GM12864 (cell line): ENCODE results near the gene PHOSPHO1.

Source experiments
- DNase-seq: peaks from one replicate; pipeline ENCODE4 v3.0.0-alpha.2; 2011; ENCODE audit warnings: low read depth
- H3K4me3 ChIP-seq: 2 replicates; pipeline ENCODE4 v1.5.1; 2011; ENCODE audit warnings: mild to moderate bottlenecking, low read depth, low read length, control low read depth
- CTCF ChIP-seq: IDR thresholded peaks from 2 replicates; pipeline ENCODE4 v1.5.1; 2011; ENCODE audit warnings: low read depth, mild to moderate bottlenecking, moderate library complexity, low read length, control low read depth, inconsistent platforms; ENCODE audit errors: missing control alignments

PHOSPHO1 gene

GRCh38 chr17:49255125-49255524 lies 24.5 kb upstream of the PHOSPHO1 start:
- no peak overlapping the region for H3K4me3 ChIP-seq
- no peak for DNase-seq
- no peak for TF ChIP-seq CTCF

GRCh38 chr17:49254066-49254465 lies 23.5 kb upstream of the PHOSPHO1 start:
- TF ChIP-seq CTCF, result no peak
- no peak for DNase-seq
- H3K4me3 ChIP-seq, result no peak overlapping the region

GRCh38 chr17:49252148-49252695 lies 21.6 kb upstream of the PHOSPHO1 start:
- no peak for TF ChIP-seq CTCF
- DNase-seq, result no peak
- H3K4me3 ChIP-seq, result no peak overlapping the region

GRCh38 chr17:49249890-49250522 lies 19.4 kb upstream of the PHOSPHO1 start:
- DNase-seq, result no peak
- no peak overlapping the region for H3K4me3 ChIP-seq
- TF ChIP-seq CTCF, result no peak

GRCh38 chr17:49249292-49249794 lies 18.8 kb upstream of the PHOSPHO1 start:
- DNase-seq, result no peak
- no peak for TF ChIP-seq CTCF
- no peak overlapping the region for H3K4me3 ChIP-seq

- H3K4me3 ChIP-seq, result no peak overlapping the region
- no peak for DNase-seq
- TF ChIP-seq CTCF, result no peak
These were observed 17.4 kb upstream of the PHOSPHO1 start for GRCh38 chr17:49247944-49248343.

- no peak for TF ChIP-seq CTCF
These were observed 14.3 kb upstream of the PHOSPHO1 start for GRCh38 chr17:49244839-49245238.

More at GRCh38 chr17:49244839-49245238, 14.3 kb upstream of the PHOSPHO1 start:
- H3K4me3 ChIP-seq, result no peak overlapping the region
- no peak for DNase-seq
